Tibial nerve (tissue), 4 donors: ENCODE measurements around the gene GALNT18.

Source experiments
- EP300 ChIP-seq, 2 donors: sonication (generic); formaldehyde crosslinking; IDR thresholded peaks; one replicate each; pipeline ENCODE4 v1.6.1; 2017; ENCODE audit warnings: antibody characterized with exemption in 2 of 2, mild to moderate bottlenecking in 1 of 2
- POLR2A ChIP-seq, 2 donors: fragments of 450-650 bp; IDR thresholded peaks; one replicate each; pipeline ENCODE4 v1.6.1; 2017; ENCODE audit warnings: antibody characterized with exemption in 2 of 2, mild to moderate bottlenecking in 2 of 2, moderate library complexity in 2 of 2
- TF ChIP-seq, protein P1 (sequence below), 5 experiments: fragments of 200-600 bp in 3 of 5; fragments of 450-650 bp in 2 of 5; sonication (generic) in 3 of 5; IDR thresholded peaks; one replicate each; pipeline ENCODE4 v1.5.1; 2016 to 2019; ENCODE audit warnings: antibody characterized with exemption in 5 of 5, mild to moderate bottlenecking in 3 of 5, moderate library complexity in 2 of 5

DNA sequence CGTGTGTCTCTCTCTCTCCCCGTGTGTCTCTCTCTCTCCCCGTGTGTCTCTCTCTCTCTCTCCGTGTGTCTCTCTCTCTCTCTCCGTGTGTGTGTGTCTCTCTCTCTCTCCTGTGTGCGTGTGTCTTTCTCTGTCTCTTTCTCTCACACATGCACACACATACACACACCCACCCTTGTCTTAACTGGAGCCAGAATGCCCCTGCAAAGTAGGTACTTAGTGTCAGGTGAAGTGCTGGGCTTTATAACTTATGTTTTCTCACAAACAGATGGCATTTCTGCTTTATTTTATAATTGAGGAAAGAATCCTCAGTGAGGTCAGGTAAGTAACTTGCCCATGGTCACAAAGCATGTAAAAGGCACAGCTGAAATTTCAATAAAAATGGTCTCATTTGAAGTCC is 374.7 kb downstream of the GALNT18 start:
- TF ChIP-seq, protein P1, sequence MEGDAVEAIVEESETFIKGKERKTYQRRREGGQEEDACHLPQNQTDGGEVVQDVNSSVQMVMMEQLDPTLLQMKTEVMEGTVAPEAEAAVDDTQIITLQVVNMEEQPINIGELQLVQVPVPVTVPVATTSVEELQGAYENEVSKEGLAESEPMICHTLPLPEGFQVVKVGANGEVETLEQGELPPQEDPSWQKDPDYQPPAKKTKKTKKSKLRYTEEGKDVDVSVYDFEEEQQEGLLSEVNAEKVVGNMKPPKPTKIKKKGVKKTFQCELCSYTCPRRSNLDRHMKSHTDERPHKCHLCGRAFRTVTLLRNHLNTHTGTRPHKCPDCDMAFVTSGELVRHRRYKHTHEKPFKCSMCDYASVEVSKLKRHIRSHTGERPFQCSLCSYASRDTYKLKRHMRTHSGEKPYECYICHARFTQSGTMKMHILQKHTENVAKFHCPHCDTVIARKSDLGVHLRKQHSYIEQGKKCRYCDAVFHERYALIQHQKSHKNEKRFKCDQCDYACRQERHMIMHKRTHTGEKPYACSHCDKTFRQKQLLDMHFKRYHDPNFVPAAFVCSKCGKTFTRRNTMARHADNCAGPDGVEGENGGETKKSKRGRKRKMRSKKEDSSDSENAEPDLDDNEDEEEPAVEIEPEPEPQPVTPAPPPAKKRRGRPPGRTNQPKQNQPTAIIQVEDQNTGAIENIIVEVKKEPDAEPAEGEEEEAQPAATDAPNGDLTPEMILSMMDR (IDR thresholded peaks at IDR 0.05) = no peak
- no peak for TF ChIP-seq POLR2A (IDR thresholded peaks at IDR 0.05)
- TF ChIP-seq EP300 (IDR thresholded peaks at IDR 0.05) = no peak
